Hepatocyte (in vitro differentiated cells): ENCODE measurements around the gene RNF222.
"Not testable (repeated sequence)": the region's sequence is repeated elsewhere in the genome, so short reads cannot be mapped to it uniquely, and the experiment has no call there.

Experiments
- EZH2 ChIP-seq: fragments of 200-600 bp; sonication (generic); IDR thresholded peaks from 2 replicates; pipeline ENCODE4 v1.6.1; 2016; ENCODE audit warnings: antibody characterized with exemption, mild to moderate bottlenecking, borderline replicate concordance
- EZH2phosphoT487 ChIP-seq: fragments of 200-600 bp; sonication (generic); IDR thresholded peaks from one replicate; pipeline ENCODE4 v1.6.1; 2018; ENCODE audit warnings: antibody characterized with exemption, mild to moderate bottlenecking, low read depth, moderate library complexity; ENCODE audit not compliant: unreplicated experiment, severe bottlenecking
- TF ChIP-seq, protein P1 (sequence below): fragments of 200-600 bp; sonication (generic); IDR thresholded peaks from 2 replicates; pipeline ENCODE4 v1.5.1; 2016; ENCODE audit warnings: antibody characterized with exemption, mild to moderate bottlenecking; ENCODE audit not compliant: poor library complexity

DNA sequence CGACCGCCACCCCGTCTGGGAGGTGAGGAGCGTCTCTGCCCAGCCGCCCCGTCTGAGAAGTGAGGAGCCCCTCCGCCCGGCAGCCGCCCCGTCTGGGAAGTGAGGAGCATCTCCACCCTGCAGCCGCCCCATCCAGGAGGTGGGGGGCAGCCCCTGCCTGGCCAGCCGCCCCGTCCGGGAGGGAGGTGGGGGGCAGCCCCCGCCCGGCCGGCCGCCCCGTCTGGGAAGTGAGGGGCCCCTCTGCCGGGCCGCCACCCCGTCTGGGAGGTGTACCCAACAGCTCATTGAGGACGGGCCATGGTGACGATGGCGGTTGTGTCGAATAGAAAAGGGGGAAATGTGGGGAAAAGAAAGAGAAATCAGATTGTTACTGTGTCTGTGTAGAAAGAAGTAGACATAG lies 23.8 kb downstream of the RNF222 start:
- TF ChIP-seq, protein P1, sequence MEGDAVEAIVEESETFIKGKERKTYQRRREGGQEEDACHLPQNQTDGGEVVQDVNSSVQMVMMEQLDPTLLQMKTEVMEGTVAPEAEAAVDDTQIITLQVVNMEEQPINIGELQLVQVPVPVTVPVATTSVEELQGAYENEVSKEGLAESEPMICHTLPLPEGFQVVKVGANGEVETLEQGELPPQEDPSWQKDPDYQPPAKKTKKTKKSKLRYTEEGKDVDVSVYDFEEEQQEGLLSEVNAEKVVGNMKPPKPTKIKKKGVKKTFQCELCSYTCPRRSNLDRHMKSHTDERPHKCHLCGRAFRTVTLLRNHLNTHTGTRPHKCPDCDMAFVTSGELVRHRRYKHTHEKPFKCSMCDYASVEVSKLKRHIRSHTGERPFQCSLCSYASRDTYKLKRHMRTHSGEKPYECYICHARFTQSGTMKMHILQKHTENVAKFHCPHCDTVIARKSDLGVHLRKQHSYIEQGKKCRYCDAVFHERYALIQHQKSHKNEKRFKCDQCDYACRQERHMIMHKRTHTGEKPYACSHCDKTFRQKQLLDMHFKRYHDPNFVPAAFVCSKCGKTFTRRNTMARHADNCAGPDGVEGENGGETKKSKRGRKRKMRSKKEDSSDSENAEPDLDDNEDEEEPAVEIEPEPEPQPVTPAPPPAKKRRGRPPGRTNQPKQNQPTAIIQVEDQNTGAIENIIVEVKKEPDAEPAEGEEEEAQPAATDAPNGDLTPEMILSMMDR, result not testable (repeated sequence)
- TF ChIP-seq EZH2, EZH2phosphoT487: not testable (repeated sequence)
